HL-60/S4 (cell line): Measurements from ENCODE around the gene ABHD11.

Experiments used
- in situ Hi-C: fragments of 300-500 bp; cut with MboI; formaldehyde crosslinking; loops from 2 replicates; pipeline ENCODE4 v1.14.3; 2022; ENCODE audit warnings: low sequenced_read_pairs

ABHD11 gene

DNA sequence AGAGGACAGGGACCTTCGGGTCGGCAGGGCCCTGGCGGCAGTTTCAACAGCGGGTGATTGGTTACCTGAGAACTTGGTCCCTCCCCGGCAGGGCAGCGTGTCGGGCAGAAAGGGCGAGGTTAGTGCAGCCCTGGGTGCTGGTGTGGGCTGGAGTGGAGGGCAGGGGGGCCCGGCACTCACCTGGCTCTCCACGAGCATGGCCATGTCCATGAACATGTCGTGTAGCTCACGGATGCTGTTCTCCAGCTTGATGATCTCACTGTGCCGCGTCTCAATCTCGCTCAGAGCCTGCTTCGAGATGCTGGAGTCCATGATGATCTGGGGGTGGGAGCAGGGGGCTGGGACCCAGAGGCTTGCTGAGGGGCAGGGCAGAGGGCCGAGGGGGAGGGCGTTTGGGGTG lies 35.9 kb downstream of the ABHD11 start:
- in situ Hi-C loops, result no loop called here

GRCh38 chr7:73702226-73702625 lies 36.4 kb downstream of the ABHD11 start:
- in situ Hi-C loops, result no loop called here

DNA sequence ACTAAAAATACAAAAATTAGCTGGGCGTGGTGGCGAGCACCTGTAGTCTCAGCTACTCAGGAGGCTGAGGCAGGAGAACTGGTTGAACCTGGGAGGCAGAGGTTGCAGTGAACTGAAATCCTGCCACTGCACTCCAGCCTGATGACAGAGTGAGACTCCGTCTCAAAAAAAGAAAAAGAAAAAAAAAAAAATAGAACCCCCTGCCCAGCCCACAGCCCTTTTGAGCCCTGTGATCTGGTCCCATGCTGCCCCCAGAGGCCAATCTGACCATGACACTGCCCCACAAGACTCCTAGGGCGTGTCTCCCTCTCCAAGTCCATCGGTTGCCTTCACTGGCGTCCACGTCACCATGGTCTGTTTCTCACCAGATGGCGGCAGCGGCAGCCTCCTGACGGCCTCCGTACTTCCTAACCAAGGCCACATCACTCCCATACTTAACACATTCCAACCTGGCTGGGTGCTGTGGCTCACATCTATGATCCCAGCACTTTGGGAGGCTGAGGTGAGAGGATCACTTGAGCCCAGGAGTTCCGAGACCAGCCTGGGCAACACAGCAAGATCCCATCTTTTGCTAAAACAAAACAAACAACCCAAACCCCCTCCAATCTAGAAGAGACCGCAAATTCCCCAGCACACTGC lies 37.1 kb downstream of the ABHD11 start:
- in situ Hi-C loops, result no loop called here

- in situ Hi-C loops, result no loop called here
These were observed 37.9 kb downstream of the ABHD11 start for GRCh38 chr7:73700581-73701134.

DNA sequence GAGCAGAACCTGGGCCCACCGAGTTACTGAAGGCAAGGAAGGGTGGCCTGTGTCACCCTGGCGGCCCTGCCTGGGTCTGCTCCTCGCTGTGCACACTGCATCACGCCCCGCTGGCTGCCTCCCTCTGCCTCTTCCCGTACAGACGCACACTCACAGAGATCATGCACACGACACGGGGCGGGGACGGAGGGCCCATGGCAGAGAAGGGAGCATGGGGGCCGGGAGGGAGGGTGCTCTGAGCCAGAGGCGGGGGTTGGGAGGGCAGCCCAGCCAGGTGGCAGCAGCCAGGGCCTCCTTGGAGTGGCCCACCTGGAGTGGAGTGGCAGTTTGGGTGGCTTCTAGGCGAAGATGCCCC lies 38.6 kb downstream of the ABHD11 start:
- in situ Hi-C loops, result no loop called here

GRCh38 chr7:73699370-73700068 lies 39.1 kb downstream of the ABHD11 start:
- in situ Hi-C loops, result no loop called here

DNA sequence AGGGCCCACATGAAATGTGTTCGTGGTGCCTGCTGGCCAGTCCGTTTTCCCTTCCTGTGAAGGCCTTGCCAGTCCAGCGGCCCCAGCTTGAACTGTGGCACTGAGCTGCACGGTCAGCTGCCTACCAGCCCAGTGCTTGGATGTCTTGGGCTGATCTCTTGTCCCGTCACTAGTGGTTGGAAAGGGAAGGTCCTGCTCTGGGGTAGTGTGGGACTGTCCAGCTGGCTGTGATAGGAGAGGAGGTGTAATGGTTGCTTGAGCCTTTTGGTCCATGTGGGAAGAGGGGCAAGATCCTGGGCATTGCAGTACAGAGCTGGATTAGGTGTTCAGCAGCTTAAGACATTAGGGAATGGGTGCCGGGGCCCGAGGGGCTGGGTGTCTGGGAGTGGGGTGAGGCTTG lies 40.2 kb downstream of the ABHD11 start:
- in situ Hi-C loops, result no loop called here

DNA sequence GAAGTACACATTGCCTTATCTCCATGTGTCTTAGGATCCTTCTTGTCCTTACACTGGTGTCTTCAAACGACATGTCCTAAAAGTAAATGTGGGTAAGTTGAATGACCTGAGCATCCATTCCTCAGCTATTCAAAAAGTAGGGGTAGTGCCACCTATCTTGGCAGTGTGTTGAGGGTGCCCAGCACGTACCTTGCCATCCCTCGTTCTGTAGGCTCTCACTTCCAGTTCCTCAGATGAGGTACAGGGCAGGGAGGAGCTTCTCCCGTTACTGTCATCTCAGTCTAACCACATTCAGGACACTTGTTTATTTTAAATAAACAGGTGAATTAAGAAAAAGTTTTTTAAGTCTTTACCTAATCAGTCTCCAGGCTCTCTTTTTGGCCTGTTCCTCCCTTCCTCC lies 42.2 kb downstream of the ABHD11 start:
- in situ Hi-C loops, result no loop called here

GRCh38 chr7:73690646-73691045 lies 48.0 kb downstream of the ABHD11 start:
- in situ Hi-C loops, result no loop called here

DNA sequence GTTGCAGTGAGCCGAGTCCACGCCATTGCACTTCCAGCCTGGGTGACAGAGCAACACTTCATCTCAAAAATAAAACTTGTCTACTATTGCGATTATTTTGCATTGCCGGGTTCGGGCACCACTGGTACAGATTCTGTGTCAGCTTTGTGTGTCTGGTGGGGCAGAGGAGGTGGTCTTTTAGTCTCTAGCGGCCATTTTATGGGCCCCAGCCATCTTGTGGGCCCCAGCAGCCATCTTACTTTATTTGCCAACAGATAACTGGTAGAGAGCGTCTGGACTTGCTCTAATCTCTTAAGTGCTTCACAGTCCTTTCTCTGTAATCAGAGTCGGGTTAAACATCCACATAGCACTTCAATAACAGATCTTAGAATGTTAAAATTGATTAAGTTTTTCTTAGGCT lies 50.3 kb downstream of the ABHD11 start:
- in situ Hi-C loops, result no loop called here
